Activated T-cell treated with anti-CD3 and anti-CD28 coated beads for 4 hours (primary cell): Measurements from ENCODE around the gene STPG4.
"Not testable (repeated sequence)": the region's sequence is repeated elsewhere in the genome, so short reads cannot be mapped to it uniquely, and the experiment has no call there.

Experiments
- DNase-seq: peaks from one replicate; pipeline ENCODE4 v3.0.0-alpha.2; 2020

Gene STPG4

GRCh38 chr2:47172922-47173695, 18.0 kb upstream of the STPG4 start:
- DNase-seq: no peak

- no peak for DNase-seq
These were observed 17.2 kb upstream of the STPG4 start for GRCh38 chr2:47172156-47172921.

GRCh38 chr2:47169784-47170183, 14.7 kb upstream of the STPG4 start:
- DNase-seq: no peak

- not testable (repeated sequence) for DNase-seq
These were observed 13.8 kb upstream of the STPG4 start for GRCh38 chr2:47168895-47169294.

- no peak for DNase-seq
These were observed 12.0 kb upstream of the STPG4 start for GRCh38 chr2:47167149-47167548.

- no peak for DNase-seq
These were observed 10.0 kb upstream of the STPG4 start for GRCh38 chr2:47165001-47165555.

- DNase-seq: no peak
These were observed 7.7 kb upstream of the STPG4 start for GRCh38 chr2:47162780-47163179.

- no peak for DNase-seq
These were observed 6.4 kb upstream of the STPG4 start for GRCh38 chr2:47161475-47161874.

GRCh38 chr2:47160660-47161059, 5.6 kb upstream of the STPG4 start:
- no peak for DNase-seq

- DNase-seq: no peak
These were observed 5.1 kb upstream of the STPG4 start for GRCh38 chr2:47160211-47160610.

GRCh38 chr2:47159627-47160026, 4.5 kb upstream of the STPG4 start:
- DNase-seq: no peak

GRCh38 chr2:47158576-47158975, 3.5 kb upstream of the STPG4 start:
- DNase-seq: no peak

- no peak for DNase-seq
These were observed 2.3 kb downstream of the STPG4 start for GRCh38 chr2:47152803-47153202.

- DNase-seq: no peak
These were observed 4.9 kb downstream of the STPG4 start for GRCh38 chr2:47150175-47150574.

GRCh38 chr2:47147021-47147420, 8.1 kb downstream of the STPG4 start:
- DNase-seq: no peak

GRCh38 chr2:47145466-47145865, 9.6 kb downstream of the STPG4 start:
- no peak for DNase-seq

- DNase-seq: no peak
These were observed 13.6 kb downstream of the STPG4 start for GRCh38 chr2:47141520-47141919.

- no peak for DNase-seq
These were observed 20.6 kb downstream of the STPG4 start for GRCh38 chr2:47134386-47135090.

- no peak for DNase-seq
These were observed 22.1 kb downstream of the STPG4 start for GRCh38 chr2:47133046-47133445.

- DNase-seq: no peak
These were observed 25.9 kb downstream of the STPG4 start for GRCh38 chr2:47129191-47129706.

- no peak for DNase-seq
These were observed 26.4 kb downstream of the STPG4 start for GRCh38 chr2:47128705-47129104.

- no peak for DNase-seq
These were observed 27.1 kb downstream of the STPG4 start for GRCh38 chr2:47127862-47128543.

GRCh38 chr2:47126783-47127182, 28.3 kb downstream of the STPG4 start:
- no peak for DNase-seq
